GM12801 (cell line): ENCODE measurements around the gene SH2D6.

Experiments
- CTCF ChIP-seq: IDR thresholded peaks from one replicate; pipeline ENCODE4 v1.5.1; 2011; ENCODE audit warnings: control low read depth; ENCODE audit not compliant: insufficient read length; ENCODE audit errors: extremely low read depth

Gene SH2D6

GRCh38 chr2:85435220-85435958 is 16.9 kb downstream of the SH2D6 start:
- no peak for TF ChIP-seq CTCF

GRCh38 chr2:85435981-85436835 is 17.7 kb downstream of the SH2D6 start:
- TF ChIP-seq CTCF: no peak

- TF ChIP-seq CTCF: no peak
Observed at GRCh38 chr2:85436836-85437487, 18.4 kb downstream of the SH2D6 start.

- no peak for TF ChIP-seq CTCF
Observed at GRCh38 chr2:85437488-85438200, 19.1 kb downstream of the SH2D6 start.

GRCh38 chr2:85438201-85439024 is 19.9 kb downstream of the SH2D6 start:
- no peak for TF ChIP-seq CTCF

- TF ChIP-seq CTCF: no peak
Observed at GRCh38 chr2:85439025-85439472, 20.5 kb downstream of the SH2D6 start.
